Stimulated activated CD4-positive, alpha-beta T cell treated with anti-CD3 and anti-CD28 coated beads, Interleukin-4, amount 100 ng/mL, for 24 hours (primary cell): ENCODE measurements around the gene FNDC3B.

ENCODE experiments used
- DNase-seq: peaks from one replicate; pipeline ENCODE4 v3.0.0-alpha.2; 2020

FNDC3B gene

DNA sequence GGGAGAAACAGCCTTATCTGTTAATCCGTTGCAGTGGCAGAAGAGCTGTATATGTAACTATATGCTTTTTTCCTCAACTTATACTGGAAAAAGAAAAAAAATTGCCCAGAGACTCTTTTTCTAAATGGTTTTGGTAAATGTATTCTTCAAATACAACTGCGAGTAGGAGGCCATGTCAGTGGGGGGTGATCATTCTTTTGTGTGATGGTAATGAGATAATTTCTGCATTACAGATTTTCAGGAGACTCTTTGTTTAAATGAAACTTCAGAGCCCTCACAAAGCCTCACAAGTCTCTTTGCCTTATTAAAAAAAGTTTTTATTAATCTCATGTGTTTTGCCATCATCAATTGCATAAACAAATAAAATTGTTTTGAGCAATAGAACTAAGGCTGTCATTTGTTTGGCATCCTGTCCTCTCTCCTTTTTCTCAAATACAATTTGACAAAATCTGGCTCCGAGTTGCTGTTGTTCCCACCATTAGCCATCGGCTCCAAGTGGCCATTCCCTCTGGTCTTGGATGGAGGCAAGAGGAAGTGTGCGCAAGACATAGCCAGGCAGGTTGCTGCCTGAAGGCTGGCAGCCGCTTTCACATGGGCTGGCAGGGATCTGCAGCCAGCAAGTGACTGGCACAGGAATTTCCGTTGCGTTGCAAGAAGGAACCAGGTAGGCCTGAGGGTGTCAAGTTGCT, 116.7 kb downstream of the FNDC3B start:
- no peak for DNase-seq

DNA sequence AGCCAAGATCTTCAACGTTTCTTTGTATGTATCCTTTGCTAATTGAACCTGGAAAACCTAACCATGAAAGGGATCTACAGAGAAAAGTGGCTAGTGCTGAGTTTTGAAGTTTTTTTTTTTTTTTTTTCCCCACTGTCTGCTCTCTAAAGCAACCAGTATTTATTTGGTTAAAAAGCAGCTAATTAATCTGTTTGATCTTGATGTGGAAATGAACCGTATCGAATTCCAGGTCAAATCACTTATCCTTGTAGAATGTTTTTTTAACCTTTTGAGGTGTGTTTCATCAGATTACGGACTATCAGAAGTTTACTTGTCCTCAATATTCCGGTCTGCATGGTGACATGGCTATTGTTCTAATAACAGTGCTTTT, 117.2 kb downstream of the FNDC3B start:
- no peak for DNase-seq

DNA sequence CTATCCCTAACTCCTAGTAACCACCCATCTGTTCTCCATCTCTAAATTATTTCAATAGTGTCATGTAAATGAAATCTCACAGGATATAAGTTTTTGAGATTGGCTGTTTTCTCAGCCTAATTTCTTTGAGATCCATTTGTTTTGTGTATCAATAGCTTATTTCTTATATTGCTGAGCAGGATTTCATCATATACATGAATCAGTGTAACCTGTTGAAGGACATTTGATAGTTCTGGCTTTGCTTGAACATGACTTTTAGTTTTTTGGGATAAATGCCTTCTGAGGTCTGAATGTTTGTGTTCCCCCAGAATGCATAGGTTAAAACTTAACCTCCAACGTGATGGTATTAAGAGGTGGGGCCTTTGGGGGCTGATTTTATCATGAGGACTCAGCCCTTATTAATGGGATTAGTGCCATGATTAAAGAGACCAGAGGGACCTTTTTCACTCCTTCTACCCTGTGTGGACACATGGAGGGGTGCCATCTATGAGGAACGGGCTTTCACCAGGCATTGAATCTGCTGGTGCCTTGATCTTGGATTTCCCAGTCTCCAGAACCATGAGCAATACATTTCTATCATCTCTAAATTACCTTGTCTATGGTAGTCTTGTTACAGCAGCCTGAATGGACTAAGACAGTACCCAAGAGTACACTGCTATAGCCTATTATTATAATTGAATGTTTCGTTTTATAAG, 118.3 kb downstream of the FNDC3B start:
- DNase-seq = no peak

DNA sequence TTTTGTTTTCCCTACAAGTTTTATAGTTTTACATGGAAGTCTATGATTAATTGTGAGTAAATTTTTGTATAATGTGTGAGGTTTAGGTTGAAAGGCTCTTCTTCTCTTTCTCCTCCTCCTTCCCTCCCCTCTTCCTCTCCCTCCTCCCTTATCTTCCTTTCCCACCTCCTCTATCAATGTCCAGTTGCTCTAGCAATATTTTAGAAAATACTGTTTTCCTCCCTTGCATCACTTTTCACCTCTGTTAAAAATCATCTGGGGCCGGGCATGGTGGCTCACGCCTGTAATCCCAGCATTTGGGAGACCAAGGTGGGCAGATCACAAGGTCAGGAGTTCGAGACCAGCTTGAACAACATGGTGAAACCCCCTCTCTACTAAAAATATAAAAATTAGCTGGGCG, 119.4 kb downstream of the FNDC3B start:
- DNase-seq = no peak

DNA sequence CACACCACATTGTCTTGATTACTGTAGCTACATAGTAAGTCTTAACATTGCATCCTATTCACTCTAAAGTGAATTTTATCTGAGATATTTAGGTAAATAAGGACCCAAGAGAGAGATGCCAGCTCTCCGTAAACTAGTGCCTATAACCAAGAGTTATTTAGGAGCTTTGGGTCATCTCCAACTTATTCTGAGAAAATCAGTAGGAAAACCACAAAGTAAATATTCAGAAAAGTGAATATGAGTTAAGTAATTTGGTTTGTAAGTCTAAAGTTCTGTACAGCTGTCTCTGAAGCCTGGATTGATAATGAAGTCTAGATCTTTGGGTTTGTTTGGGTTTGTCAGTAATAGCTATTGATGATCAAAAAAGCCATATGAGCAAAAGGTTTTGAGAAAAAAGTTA, 120.0 kb downstream of the FNDC3B start:
- no peak for DNase-seq

DNA sequence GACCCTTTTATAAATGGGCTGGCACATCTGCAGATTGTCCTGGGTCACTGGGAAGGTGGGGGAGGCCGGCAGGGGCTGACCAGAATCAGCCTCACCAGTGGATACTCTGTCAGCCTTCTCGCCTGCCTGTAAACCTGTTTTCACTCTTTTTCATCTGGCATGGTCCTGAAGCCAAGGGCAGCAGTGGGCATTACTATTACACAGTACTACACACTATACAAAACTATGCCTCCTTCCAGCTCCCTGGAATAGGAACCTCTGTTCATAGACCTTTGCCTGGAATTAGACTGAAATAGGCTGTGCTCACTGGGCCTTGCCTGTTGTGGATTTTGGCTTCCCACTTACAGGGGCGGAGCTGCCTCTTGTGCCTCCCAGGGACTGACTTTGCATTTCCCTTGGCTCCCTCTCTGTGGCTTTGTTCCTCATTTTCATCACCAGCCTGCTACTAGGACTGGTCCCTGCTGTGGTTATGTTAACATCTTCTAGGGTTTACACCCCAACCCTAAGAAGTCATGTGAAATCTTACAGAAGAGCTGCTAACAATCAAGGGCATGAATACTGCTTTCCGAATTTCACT, 120.7 kb downstream of the FNDC3B start:
- DNase-seq = no peak

DNA sequence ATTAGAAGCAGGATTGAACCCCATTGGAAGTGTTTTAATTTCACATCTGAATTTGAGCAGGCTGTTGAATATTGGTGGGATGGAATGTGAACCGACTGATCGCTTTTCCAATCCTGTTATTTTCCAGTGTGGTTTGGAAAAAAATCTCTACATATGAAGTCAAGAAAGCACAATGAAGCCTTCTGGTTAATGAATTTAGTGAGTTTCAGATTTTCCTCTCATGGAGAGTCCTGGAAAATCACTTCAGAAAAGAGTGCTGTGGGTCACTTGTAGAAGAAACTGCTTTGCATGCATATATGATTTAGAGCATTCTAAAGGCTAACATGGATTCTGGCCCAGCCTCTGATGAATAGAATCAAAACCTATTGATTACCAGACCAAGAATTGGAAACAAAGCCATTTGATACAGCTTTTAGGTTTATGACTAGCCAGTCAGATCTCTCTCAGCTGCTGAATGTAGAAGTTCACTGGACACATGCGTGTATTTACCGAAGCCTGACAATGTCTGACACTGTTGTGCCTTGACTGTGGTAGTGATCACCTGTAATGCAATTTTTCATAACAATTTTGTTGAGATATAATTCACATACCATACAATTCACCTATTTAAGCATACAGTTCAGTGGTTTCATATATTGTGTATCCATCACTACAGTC, 121.9 kb downstream of the FNDC3B start:
- DNase-seq = no peak

DNA sequence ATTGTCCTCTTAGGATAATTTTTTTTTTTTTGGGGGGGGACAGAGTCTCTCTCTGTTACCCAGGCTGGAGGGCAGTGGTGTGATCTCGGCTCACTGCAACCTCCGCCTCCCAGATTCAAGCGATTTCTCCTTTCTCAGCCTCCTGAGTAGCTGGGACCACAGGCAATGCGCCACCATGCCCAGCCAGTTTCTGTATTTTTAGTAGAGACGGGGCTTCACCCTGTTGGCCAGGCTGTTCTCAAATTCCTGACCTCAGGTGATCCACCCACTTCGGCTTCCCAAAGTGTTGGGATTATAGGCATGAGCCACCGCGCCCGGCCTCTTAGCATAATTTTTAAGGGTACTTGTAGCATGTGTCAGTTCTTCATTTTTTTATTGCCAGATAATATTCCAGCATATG, 122.6 kb downstream of the FNDC3B start:
- no peak for DNase-seq

DNA sequence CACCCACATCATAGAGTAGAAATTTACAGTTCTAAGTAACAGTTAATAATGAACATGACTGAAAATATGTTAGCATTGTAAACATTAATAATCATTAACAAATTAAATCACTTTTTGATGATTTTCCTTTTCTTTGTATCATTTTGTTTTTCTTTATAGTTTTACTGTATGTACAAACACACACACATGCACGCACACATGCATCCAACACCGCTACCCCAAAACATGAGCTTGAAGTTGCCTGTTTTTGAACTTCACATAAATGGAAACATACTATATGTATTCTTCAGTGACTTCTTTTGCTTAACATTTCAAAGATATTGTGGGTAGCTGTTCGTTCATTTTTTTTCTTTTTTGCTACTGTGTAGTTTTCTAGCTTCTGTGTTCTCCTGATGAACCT, 123.9 kb downstream of the FNDC3B start:
- no peak for DNase-seq

DNA sequence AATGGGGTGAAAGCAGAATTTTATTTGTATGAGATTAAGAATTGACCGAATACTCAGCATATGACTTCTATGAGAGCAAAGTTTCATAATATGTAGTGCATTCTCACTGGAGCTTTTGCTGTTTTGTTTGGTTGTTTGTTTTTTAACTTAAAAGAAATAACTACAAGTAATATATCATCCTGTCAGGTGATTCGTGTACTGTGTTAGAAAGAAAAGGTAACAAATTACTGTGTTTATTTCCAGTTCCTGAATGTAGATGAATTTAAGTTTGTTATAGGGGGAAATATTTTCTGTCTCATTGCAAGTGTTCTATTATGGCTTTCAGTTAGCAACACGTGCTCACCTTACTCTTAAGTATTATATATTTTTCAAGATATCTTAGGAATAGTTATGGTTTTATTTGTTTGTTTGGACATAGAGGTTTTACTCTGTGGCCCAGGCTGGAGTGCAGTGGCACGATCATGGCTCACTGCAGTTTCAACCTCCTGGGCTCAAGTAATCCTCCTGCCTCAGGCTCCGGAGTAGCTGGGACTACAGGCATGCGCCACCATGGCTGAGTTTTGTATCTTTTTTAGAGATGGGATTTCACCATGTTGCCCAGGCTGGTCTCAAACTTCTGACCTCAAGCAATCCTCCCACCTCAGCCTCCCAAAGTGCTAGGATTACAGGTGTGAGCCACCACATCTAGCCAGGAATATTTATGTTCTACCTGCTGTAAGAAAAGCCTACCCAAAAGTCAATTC, 125.4 kb downstream of the FNDC3B start:
- DNase-seq = no peak

DNA sequence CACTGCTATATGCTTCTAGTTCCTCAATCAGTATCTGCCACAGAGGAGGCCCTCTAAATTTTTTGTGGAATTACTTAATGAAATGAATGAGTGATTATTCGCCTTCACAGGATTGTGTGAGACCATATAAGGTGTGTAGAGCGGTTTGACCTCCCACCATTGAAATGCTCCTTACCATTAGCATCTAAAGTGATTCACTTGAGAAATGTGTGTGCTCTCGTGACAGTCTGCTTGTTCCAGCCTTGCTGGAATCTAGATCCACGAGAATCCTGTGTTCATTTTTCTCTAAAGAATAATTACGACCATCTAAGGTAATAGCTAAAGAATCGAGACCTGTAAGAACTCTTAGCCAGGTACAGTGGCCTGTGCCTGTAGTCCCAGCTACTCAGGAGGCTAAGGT, 126.9 kb downstream of the FNDC3B start:
- DNase-seq = no peak

DNA sequence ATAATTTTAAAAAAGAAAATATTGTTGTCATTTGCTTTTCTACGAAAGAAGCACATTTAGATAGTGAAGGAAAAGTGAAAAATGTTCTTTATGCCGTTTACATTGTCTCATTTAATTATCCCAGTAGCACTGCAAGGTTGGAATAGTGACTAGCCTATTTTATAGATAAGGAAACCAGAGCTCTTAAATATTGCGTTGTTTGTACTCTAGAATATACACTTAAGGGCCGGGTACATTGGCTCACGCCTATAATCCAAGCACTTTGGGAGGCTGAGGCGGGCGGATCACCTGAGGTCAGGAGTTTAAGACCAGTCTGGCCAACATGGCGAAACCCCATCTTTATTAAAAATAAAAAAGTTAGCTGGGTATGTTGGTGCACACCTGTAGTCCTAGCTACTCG, 127.5 kb downstream of the FNDC3B start:
- no peak for DNase-seq

DNA sequence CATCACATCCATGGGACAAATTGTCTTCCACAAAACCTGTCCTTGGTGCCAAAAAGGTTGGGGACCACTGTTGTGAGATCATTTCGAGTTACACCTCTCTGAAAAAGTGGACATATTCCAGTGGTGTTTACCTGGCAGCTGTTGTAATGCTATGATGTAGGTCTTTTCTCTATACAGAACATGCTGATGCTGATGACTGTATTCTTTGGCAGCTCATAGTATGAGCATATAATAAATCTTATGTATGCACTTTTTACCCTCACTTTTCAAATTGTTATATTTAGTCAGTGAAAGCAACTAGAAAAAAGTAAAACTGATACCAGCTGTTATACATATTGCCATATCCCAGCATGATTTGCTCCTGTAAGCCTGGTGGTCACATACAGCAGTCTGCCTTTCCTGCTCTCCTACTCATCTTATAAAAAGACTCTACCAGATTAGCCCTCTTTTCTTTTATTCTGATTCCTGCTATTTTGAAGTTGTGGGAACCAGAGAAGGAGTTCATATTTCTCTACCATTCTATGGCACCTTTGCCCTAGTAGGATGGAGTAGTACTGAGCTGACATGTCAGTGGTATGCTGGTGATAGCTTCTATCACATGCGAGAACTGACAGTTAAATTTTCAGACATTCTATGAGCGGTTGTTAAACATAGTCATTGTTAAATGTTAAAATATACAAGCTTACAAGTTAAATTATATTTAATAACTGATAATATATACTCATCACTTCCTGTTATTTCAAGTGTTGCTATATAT, 128.7 kb downstream of the FNDC3B start:
- no peak for DNase-seq

DNA sequence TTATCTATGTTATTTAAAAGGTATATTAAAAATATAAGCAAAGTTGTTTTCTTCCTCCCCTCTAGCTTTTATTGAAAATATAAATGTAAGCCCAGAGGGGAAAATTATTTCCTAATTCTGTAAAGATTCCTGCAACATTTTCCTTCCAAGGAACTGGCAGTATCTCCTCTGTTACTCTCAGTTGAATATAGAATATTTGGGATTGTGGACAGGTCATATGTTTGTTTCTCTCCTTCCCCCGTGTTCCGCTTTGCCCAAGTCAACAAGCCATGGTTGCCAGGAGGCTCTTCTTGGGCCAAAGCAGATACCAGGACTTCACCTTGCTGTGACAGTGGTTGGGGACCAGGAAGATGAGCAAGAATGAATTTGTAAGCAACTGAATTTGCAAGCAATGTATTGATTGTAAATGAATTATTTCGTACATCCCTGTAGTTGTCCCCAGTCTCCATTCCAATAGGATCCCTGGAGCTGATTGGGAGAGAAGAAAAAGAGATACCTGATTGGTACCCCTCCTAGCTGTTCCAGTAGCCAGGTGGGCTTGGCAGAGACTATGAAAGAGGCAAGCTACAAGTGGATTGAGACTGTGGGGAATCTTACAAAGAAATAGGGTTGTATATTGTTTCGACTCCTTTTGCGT, 130.8 kb downstream of the FNDC3B start:
- no peak for DNase-seq

DNA sequence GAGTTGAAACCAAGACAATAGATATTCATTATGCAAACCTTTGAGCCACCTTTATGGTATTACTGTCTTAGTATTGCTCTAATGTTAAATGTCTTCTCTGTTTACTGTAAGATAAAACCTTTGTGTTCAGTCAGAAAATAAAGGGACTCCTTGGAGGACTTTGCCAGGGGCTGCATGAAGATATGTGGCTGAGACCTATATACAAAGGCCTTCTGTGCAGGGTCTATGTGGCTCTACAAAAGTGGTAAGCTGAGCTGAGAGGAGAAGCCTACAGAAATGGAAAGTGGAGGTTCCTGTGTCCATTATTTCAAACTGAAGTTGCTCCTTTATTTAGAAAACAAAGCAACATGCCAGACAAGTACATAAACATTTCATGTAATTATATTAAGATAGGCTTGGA, 131.5 kb downstream of the FNDC3B start:
- no peak for DNase-seq

DNA sequence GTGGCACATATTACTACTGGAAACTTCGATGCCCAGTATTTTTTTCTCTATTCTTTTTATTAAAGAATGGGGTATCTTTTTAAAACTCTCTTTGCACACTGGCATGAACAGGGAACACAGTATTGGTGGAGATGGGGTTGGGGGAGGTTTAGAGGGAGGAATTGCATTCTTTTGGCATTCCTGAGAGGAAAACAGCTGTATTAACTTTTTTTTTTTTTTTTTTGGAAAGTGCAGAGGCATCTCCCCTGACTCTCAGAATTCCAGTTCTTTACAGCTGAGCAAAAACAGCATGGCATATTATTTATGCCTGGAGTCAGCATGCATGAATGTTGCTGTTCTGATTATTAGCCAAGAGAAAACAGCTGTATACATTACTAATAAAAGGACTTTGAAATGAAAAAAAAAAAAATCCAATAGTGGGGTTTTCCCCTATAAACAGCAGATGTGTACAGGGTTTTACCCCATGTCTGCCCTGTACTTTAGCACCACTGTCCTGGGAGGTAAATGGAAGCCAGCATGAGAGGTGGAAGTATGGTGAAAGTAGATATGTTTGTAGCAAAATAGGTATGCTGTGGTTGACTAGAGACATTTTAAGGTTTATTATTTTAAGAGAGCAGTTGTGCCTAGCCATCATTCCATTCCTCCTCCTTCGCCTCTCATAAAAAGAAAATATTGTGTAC, 132.2 kb downstream of the FNDC3B start:
- DNase-seq = no peak

DNA sequence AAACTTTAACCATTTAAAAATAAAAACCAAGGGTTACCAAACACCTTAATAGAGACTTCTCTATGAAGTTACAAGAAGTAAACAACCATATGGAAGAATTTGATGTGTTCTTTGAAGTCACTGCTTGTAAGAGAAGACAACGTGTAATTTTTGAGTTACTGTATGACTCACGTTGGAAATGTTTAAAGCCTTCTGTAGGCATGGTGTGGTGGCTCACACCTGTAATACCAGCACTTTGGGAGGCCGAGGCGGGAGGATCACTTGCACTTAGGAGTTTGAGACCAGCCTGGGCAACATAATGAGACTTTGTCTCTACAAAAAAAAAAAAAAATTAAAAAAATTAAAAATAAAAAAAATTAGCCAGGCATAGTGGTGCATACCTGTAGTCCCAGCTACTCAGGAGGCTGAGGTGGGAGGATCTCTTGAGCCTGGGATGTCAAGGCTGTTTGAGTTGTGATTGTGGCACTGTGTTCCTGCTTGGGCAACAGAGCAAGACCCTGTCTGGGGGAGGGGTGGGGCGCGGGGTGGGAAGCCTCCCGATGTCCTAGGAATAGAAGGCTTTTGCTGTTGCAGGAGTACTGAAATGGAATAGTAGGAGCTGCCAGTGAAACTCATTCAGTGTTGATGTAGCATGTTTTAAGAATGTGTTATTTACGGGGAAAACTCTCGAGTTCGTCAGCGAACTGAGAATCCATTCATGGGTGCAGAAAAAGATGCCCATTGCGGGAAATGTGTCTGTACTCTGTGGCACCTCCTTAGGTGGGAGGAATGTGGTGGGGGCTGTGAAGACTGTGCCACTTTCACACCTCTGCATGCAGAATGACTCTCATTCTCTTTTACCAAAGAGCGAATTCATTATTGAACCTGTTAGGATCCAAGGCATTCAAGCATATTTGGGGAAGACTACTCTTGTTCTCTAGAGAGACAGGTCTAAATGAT, 134.2 kb downstream of the FNDC3B start:
- no peak for DNase-seq

DNA sequence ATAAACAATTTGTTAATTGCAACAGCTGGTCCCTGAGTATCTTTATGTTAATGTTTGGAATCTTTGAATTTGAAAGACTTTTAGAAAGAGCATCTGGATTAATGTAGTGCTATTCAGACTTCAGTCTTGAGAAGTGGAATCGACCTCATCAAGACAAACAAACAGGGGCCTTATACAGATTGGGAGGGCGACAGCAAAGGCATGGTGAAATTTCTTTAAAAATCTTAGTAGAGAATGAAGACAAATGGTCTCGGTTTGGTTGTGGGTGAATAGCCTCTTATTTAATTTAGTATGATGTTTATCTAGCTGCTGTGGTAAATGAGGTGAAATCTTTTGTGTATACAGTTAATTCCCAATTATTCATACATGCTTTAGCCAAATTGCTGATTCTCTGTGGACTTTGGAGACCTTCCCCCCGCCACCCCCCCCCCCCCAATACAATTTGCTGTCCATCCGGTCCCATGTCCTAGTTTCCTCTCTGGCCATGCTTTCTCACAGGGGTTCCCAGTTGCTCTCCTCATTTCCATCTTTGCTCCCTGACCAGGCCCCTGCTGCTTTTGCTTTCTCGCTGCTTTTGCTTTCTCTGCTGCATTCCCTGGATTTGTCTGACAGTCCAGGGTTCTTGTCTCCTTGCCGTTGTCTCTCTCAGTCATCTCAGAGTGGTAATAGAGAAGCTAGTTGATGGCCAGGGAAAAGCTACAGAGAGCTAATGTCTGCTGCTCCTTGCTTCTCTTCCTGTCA, 135.3 kb downstream of the FNDC3B start:
- no peak for DNase-seq

DNA sequence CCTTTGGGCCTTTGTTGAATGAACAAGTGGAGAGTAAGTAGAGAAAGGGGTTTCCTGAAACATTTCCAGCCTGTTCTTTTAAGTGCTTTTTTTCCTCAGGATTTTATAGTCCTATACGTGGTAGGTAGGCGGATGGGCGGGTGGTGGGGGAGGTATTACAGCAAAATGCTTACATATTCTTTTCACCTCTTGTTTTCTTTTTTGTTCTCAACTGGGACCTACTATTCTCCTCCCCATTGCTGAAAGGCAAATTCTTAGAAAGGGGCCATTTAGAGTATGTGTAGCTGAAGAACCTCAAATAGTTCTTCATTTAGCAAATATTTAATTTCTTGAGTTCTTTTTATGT, 135.8 kb downstream of the FNDC3B start:
- DNase-seq = no peak
